SK-N-MC (cell line): ENCODE results near the gene CDC6.

Experiments
- EZH2 ChIP-seq: fragments of 200-600 bp; sonication (generic); IDR thresholded peaks from one replicate; pipeline ENCODE4 v1.6.1; 2017; ENCODE audit warnings: antibody characterized with exemption
- POLR2AphosphoS5 ChIP-seq: IDR thresholded peaks from 2 replicates; pipeline ENCODE4 v1.6.1; 2012; ENCODE audit warnings: mild to moderate bottlenecking, low read depth, low read length, borderline replicate concordance

DNA sequence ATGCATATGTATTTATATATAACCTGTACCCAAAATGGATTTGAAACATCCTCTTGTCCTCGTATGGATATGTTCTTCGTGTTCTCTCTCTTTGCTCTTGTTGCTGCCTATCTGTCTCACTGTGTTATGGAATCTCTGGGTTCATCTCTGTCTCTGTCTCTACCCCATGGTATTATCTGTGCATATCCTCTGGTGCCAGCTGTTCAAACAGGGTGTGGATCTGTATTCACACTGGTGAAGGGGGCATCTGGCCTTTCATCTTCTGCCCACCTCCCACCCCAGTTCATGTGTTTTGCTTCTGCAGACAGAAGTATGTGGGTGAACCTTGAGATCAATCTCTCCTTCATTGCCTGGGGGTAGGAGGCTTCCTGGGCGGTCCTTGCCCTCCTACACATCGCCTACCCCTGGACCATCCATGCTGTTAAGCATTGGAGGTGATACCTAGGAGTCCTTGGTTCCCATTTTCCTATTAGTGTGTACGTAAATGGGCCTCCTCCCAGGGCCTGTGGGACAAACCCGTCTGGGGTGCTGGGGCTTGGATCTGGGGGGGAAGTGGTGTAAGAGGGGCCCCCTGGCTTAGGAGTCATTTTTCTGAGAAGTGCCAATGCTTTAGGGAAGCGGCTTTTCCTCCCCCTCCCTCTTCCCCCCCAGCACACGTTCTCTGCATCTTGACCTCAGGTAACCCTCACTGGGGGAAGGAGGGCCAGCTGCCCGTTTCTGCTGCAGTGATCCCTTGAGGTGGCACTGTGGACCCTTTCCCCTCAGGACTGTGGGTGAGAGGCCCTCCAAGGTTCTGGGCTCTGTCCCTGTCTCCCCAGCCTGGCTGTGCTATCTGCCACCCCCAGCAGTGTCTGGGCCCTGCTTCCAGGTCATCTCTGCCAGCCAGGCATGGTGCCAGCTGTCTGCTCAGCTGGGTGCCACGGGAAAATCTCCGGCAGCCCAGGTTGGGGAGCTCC lies 42.4 kb downstream of the CDC6 start:
- TF ChIP-seq EZH2 (no peak), POLR2AphosphoS5 (no peak)
